Astrocyte of the cerebellum (primary cell): ENCODE results near the gene ACER3.
"Not testable (repeated sequence)": the region's sequence is repeated elsewhere in the genome, so short reads cannot be mapped to it uniquely, and the experiment has no call there.

Experiments
- DNase-seq: peaks from one replicate; pipeline ENCODE4 v3.0.0-alpha.2; 2011; ENCODE audit warnings: low read depth
- H3K4me3 ChIP-seq: 2 replicates; pipeline ENCODE4 v1.5.1; 2011; ENCODE audit warnings: mild to moderate bottlenecking, low read depth, low read length, moderate library complexity
- CTCF ChIP-seq: IDR thresholded peaks from 2 replicates; pipeline ENCODE4 v1.5.1; 2012; ENCODE audit warnings: low read length, low read depth, moderate library complexity, mild to moderate bottlenecking; ENCODE audit errors: missing control alignments
- in situ Hi-C: cut with HindIII; loops from 2 replicates; pipeline ENCODE4 v1.10.0; 2017; ENCODE audit warnings: low sequenced_read_pairs

Gene ACER3

GRCh38 chr11:76860539-76861475, at the start of gene ACER3:
TSS of gene ACER3 (plus strand) at chr11:76860918. CDS start at chr11:76860977, 59 bp downstream.
- TF ChIP-seq CTCF = peak; percentile 55
- peak; percentile 46 for DNase-seq
- in situ Hi-C loops = no loop called here
- peak within 1 kb of the TSS; percentile 80 for H3K4me3 ChIP-seq

- DNase-seq = no peak
- H3K4me3 ChIP-seq = no peak overlapping the region
- in situ Hi-C loops = no loop called here
- TF ChIP-seq CTCF = no peak
Measured at GRCh38 chr11:76811259-76811658, 49.5 kb upstream of the ACER3 start.

- no peak overlapping the region for H3K4me3 ChIP-seq
- DNase-seq = no peak
- in situ Hi-C loops = no loop called here
- no peak for TF ChIP-seq CTCF
Measured at GRCh38 chr11:76814414-76814813, 46.3 kb upstream of the ACER3 start.

- H3K4me3 ChIP-seq, DNase-seq, in situ Hi-C loops: not testable (repeated sequence)
Measured at GRCh38 chr11:76815678-76816077, 45.0 kb upstream of the ACER3 start.

GRCh38 chr11:76820184-76820566, 40.5 kb upstream of the ACER3 start:
- no peak for TF ChIP-seq CTCF
- in situ Hi-C loops = no loop called here
- H3K4me3 ChIP-seq = no peak overlapping the region
- no peak for DNase-seq

GRCh38 chr11:76821396-76821795, 39.3 kb upstream of the ACER3 start:
- in situ Hi-C loops, H3K4me3 ChIP-seq, DNase-seq: not testable (repeated sequence)

- TF ChIP-seq CTCF = no peak
- no peak overlapping the region for H3K4me3 ChIP-seq
- no peak for DNase-seq
- in situ Hi-C loops = no loop called here
Measured at GRCh38 chr11:76822406-76822805, 38.3 kb upstream of the ACER3 start.
